ENCODE measurements around the gene NR4A3. TPM values are rescaled to one million over a fixed set of nuclear protein-coding genes. Genes with fewer than 3 reads are reported as not detected.

The NR4A3 gene
- total RNA-seq, 2 experiments from 2014 or later: 3.6 to 20.4 TPM

DNA sequence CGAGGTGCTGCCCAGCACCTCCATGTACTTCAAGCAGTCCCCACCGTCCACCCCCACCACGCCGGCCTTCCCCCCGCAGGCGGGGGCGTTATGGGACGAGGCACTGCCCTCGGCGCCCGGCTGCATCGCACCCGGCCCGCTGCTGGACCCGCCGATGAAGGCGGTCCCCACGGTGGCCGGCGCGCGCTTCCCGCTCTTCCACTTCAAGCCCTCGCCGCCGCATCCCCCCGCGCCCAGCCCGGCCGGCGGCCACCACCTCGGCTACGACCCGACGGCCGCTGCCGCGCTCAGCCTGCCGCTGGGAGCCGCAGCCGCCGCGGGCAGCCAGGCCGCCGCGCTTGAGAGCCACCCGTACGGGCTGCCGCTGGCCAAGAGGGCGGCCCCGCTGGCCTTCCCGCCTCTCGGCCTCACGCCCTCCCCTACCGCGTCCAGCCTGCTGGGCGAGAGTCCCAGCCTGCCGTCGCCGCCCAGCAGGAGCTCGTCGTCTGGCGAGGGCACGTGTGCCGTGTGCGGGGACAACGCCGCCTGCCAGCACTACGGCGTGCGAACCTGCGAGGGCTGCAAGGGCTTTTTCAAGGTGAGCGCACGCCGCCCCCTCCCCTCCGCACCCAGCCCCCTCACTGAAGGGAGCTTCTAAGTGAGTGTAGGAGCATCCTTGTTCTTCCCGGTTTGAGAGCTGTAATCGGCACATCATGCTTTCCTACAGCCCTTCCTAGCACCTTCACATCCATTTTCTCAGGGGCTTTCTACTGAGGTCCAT lies 6.9 kb downstream of the NR4A3 start:
- Mint-ChIP-seq H3K4me1 (peaks cover 39% of the 10 kb centered on the region), H3K27ac (no peak overlapping the region), H3K9me3 (ENCODE audit: low read depth) (no peaks in the 10 kb centered on the region), H3K36me3 (peaks cover 17% of the 10 kb centered on the region), H3K4me3 (no peak overlapping the region), H3K27me3 (peaks cover 25% of the 10 kb centered on the region)
- ATAC-seq: no peak
- CTCF ChIA-PET: interaction anchor here (1.1 to 1.6 kb wide), 5 partner anchors 9 to 182 kb away, joined by 3 to 4 read pairs (median 4); no protein-coding TSS in a partner anchor
- no peak for DNase-seq

DNA sequence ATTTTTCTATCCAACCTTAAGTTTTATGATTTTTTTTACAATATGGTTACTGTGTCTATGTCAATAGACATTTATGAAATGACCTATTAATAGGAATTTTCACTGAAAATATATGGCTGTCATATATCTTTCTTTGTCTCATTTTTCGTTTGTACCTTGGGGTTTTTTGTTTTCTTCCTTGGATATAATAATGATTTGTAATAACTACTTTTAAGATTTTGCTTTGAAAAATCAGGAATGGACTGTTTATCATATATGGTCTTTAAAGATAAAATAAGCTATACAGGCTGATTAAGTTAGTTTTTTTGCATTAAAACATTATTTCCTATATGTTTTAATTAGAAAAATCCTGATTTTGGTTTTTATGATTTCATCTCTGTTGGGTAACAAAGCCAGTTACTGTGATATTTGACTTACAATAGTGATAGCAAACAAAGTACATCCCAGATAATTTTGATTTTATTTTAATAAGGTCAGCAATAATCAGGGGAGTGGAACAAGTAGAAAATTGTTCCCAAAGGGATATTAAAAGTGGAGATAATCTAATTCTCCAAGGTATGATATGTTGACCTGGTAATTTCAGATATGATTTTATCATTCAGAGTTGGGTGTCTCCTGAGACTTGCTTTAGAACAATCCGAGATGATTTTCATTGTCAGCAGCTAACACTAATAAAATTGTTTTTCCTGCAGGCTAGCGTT lies 10.3 kb downstream of the NR4A3 start:
- Mint-ChIP-seq H3K4me1 (peaks cover 16% of the 10 kb centered on the region), H3K27me3 (peaks cover 6% of the 10 kb centered on the region), H3K27ac (no peak overlapping the region), H3K9me3 (ENCODE audit: low read depth) (no peaks in the 10 kb centered on the region), H3K4me3 (no peak overlapping the region), H3K36me3 (peaks cover 23% of the 10 kb centered on the region)
- no peak for ATAC-seq
- DNase-seq: no peak
- CTCF ChIA-PET: no interaction called here

DNA sequence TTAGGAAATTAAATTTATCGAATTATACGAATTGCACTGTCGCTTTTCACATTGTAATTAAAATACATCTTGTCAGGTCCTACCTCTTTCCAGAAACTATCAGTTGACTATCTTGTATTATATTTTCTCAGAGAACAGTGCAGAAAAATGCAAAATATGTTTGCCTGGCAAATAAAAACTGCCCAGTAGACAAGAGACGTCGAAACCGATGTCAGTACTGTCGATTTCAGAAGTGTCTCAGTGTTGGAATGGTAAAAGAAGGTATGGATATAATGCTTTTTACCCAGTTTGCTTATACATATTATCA lies 10.8 kb downstream of the NR4A3 start:
- Mint-ChIP-seq H3K4me1 (peaks cover 12% of the 10 kb centered on the region), H3K9me3 (ENCODE audit: low read depth) (no peaks in the 10 kb centered on the region), H3K36me3 (peaks cover 23% of the 10 kb centered on the region), H3K27ac (no peak overlapping the region), H3K27me3 (peaks cover 6% of the 10 kb centered on the region), H3K4me3 (no peak overlapping the region)
- DNase-seq (no peak), ATAC-seq (no peak)
- CTCF ChIA-PET: no interaction called here

DNA sequence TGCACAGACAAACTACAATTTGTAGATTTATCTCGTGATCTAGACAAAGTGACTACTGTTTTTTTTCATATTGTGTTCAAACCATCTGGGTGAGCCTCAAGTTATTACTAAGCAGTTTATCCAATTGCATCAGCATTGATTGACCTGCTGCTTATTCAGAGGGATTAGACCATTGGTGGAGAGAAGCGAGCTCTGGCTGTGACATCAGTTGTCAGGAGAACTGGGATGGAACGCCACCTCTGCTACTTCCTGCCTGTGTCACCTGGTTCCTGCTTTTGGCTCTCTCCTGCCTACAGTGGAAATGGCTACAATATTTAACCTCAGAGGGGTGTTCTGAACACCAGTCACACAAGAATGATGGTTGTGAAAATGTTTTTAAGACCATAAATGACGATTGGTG lies 12.1 kb downstream of the NR4A3 start:
- no peak for ATAC-seq
- Mint-ChIP-seq H3K27me3 (no peaks in the 10 kb centered on the region), H3K4me3 (no peak overlapping the region), H3K36me3 (peaks cover 18% of the 10 kb centered on the region), H3K4me1 (peaks cover 9% of the 10 kb centered on the region), H3K27ac (no peak overlapping the region), H3K9me3 (ENCODE audit: low read depth) (no peaks in the 10 kb centered on the region)
- CTCF ChIA-PET: interaction anchor here (4.1 kb wide), 1 partner anchor 9 kb away, joined by 13 read pairs; no protein-coding TSS in a partner anchor
- no peak for DNase-seq

DNA sequence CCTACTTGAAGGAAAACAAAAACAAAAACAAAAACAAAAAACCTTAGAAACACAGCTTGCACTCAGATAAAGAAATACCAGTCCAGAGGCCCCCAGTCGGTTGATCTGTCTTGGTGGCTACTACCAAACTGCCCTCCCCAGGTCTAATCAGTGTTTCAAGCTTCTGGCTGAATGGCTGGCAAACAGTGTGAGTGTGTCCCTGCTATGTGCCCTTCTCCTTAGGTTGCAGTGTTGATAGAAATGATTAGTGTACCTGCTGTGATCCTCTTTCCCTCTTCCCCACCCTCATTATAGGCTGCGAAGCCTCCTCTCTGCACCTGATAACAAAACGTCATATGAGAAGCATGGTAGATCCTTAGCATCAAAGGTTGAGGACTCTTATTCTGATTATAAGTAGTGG lies 12.8 kb downstream of the NR4A3 start:
- CTCF ChIA-PET: interaction anchor here (4.1 kb wide), 1 partner anchor 10 kb away, joined by 13 read pairs; no protein-coding TSS in a partner anchor
- H3K27me3 Mint-ChIP-seq: no peaks in the 10 kb centered on the region
- peaks cover 5% of the 10 kb centered on the region for H3K4me1 Mint-ChIP-seq
- ATAC-seq (no peak), DNase-seq (no peak)
- no peak overlapping the region for H3K27ac Mint-ChIP-seq
- peaks cover 13% of the 10 kb centered on the region for H3K36me3 Mint-ChIP-seq
- H3K9me3 Mint-ChIP-seq (ENCODE audit: low read depth): no peaks in the 10 kb centered on the region
- no peak overlapping the region for H3K4me3 Mint-ChIP-seq

DNA sequence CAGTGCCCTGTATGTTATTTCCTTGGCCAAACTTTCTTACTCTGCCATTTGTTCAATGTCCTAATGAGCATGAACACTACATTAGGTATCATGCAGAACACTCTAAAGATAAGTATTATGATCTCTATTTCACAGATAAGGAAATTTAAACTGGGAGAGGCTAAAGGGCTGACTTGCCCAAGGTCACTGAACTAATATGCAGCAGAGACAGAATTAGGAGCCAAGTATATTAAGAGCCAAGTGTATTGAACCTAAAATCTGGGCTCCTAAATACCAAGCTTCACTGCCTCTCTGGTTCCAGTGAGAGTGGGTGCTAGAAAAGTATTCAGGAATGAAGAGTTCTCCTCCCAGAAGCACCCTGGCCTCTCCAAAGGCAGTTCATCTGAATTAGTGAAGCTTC lies 13.5 kb downstream of the NR4A3 start:
- Mint-ChIP-seq H3K9me3 (ENCODE audit: low read depth) (no peaks in the 10 kb centered on the region), H3K4me1 (peaks cover 5% of the 10 kb centered on the region), H3K27ac (no peak overlapping the region), H3K27me3 (no peaks in the 10 kb centered on the region), H3K4me3 (no peak overlapping the region), H3K36me3 (peaks cover 10% of the 10 kb centered on the region)
- ATAC-seq (no peak), DNase-seq (no peak)
- CTCF ChIA-PET: interaction anchor here (4.1 kb wide), 1 partner anchor 10 kb away, joined by 13 read pairs; no protein-coding TSS in a partner anchor

DNA sequence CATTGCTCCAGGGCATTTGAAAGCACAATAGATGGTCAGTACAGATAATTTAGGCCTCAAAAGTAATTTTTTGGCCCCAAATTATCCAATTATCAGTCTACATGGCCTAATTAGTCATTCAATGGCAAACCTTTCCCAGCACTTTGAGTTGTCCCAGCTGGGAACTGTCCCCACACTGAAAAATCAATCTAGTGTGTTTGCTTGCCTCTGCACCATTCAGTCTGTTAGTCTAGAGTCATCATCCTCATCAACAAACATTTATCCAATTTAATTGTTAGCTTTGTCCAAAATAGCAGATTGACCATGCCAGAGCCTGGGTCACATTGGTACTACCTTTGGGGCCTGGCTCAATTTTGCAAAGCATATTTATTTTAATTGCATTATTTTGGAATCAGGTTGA lies 13.9 kb downstream of the NR4A3 start:
- Mint-ChIP-seq H3K27ac (no peak overlapping the region), H3K9me3 (ENCODE audit: low read depth) (no peaks in the 10 kb centered on the region), H3K27me3 (no peaks in the 10 kb centered on the region), H3K4me3 (no peak overlapping the region), H3K4me1 (peaks cover 5% of the 10 kb centered on the region), H3K36me3 (peaks cover 10% of the 10 kb centered on the region)
- CTCF ChIA-PET: interaction anchor here (4.1 kb wide), 1 partner anchor 11 kb away, joined by 13 read pairs; no protein-coding TSS in a partner anchor
- ATAC-seq (no peak), DNase-seq (no peak)

DNA sequence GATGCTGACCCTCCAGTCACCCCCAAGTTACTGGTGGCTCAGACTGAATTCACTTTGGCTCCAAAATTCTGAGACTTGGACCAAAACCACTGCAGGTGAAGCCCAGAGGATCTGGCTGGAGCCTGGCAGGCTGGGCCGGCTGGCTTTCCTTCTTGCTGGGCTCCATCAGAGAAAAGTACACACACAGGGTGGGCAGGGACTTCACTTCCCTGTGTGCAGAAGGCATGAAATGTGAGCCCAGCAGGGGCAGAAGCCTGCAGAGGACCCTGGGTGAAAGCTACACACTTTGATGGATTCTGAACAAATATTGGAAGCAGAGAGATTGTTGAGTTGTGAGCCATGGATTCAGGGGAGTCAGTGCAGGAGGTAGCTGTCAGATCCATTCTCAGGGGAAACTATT lies 18.4 kb downstream of the NR4A3 start:
- peaks cover 3% of the 10 kb centered on the region for H3K4me1 Mint-ChIP-seq
- CTCF ChIA-PET: interaction anchor here (1.2 kb wide), 1 partner anchor 15 kb away, joined by 4 read pairs; no protein-coding TSS in a partner anchor
- no peak overlapping the region for H3K27ac Mint-ChIP-seq
- ATAC-seq (no peak), DNase-seq (no peak)
- peaks cover 5% of the 10 kb centered on the region for H3K36me3 Mint-ChIP-seq
- H3K9me3 Mint-ChIP-seq (ENCODE audit: low read depth): no peaks in the 10 kb centered on the region
- H3K4me3 Mint-ChIP-seq: no peak overlapping the region
- no peaks in the 10 kb centered on the region for H3K27me3 Mint-ChIP-seq

DNA sequence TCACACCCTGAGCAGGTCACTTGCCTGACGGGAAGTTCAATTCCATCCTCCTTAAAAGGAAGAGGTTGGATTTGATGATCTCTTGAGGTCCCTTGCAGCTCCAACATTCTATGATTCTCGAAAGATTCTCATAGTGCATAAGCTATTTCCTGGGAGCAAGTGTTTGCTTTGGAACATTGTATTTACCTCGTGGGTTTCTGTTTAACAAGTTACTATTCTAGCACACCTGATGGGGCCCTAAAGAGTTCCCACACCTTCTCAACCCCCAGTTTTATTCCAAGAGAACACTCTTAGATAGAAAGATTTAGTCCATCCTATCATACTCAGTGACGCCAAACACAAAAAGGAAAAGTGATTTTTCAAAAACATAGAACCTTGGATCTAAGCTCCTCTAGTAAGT lies 23.4 kb downstream of the NR4A3 start:
- no peaks in the 10 kb centered on the region for H3K9me3 Mint-ChIP-seq (ENCODE audit: low read depth)

DNA sequence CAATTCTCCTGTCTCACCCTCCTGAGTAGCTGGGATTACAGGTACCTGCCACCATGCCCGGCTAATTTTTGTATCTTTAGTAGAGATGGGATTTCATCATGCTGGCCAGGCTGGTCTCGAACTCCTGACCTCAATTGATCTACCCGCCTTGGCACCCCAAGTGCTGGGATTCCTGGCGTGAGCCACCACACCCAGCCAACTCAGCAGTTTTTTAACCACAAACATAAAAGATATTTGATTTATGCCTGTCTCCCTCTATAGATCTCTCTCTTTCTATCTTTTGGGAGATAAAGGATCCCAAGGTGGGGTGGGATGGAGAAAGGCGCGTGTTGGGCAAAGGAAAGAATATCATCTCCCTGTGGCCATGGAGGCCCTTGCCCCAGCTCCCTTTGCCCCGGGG lies 26.8 kb downstream of the NR4A3 start:
- H3K27me3 Mint-ChIP-seq: no peaks in the 10 kb centered on the region
- peaks cover 40% of the 10 kb centered on the region for H3K4me1 Mint-ChIP-seq
- no peak overlapping the region for H3K27ac Mint-ChIP-seq
- H3K4me3 Mint-ChIP-seq: no peak overlapping the region
- peaks cover 4% of the 10 kb centered on the region for H3K9me3 Mint-ChIP-seq (ENCODE audit: low read depth)
- DNase-seq: no peak
- CTCF ChIA-PET: interaction anchor here (0.9 kb wide), 1 partner anchor 23 kb away, joined by 3 read pairs; no protein-coding TSS in a partner anchor
- H3K36me3 Mint-ChIP-seq: peaks cover 42% of the 10 kb centered on the region
- no peak for ATAC-seq

More for the DNA sequence above, 23.4 kb downstream of the NR4A3 start:
- no peak overlapping the region for H3K27ac Mint-ChIP-seq
- ATAC-seq (no peak), DNase-seq (no peak)
- H3K4me3 Mint-ChIP-seq: no peak overlapping the region
- peaks cover 31% of the 10 kb centered on the region for H3K36me3 Mint-ChIP-seq
- no peaks in the 10 kb centered on the region for H3K27me3 Mint-ChIP-seq
- peaks cover 13% of the 10 kb centered on the region for H3K4me1 Mint-ChIP-seq
- CTCF ChIA-PET: interaction anchor here (1.4 kb wide), 1 partner anchor 61 kb away, joined by 4 read pairs; the partner anchor contains the start of gene STX17

DNA sequence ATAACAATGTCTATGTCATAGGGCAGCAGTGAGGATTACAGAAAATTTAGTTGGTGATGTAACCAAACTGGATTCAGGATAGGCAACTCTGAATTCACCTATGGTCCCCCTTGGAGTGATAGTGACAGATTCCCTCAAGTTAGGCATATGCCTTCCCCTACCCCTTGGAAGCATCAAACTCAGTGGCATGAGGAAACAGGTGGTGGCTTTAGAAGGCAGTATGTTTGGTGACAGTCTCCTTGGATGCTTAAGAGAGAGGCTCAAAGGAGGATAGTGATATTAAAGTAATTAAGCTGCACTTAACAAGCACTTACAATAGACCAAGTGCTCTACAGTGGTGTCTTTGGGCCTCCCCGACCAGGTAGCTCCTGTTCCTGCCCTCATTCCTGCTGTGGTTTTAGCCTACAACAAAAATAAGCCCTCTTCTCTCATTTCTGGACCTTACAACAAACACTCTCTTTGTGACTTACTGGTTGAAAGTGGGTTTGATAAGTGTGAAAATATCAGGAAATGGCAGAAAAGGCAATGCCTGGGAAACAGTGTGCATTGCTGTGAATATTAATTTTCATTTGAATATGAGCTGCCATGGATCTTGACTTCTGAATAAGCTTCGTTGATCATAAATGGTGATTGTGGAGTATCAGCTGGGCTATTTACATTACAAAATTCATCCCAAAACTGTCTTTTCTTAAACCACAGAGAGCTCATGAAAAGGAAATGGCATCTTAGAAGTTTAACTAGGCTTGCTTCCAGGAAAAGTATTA lies 29.2 kb downstream of the NR4A3 start:
- ATAC-seq (peak; percentile 37), DNase-seq (no peak)
- peaks cover 48% of the 10 kb centered on the region for H3K4me1 Mint-ChIP-seq
- H3K4me3 Mint-ChIP-seq: peak overlapping the region; percentile 23
- peaks cover 4% of the 10 kb centered on the region for H3K9me3 Mint-ChIP-seq (ENCODE audit: low read depth)
- no peaks in the 10 kb centered on the region for H3K27me3 Mint-ChIP-seq
- CTCF ChIA-PET: interaction anchor here (1.2 to 1.3 kb wide), 3 partner anchors 13 to 26 kb away, joined by 4 to 7 read pairs (median 4); no protein-coding TSS in a partner anchor
- H3K27ac Mint-ChIP-seq: peak overlapping the region; percentile 79
- H3K36me3 Mint-ChIP-seq: peaks cover 43% of the 10 kb centered on the region

DNA sequence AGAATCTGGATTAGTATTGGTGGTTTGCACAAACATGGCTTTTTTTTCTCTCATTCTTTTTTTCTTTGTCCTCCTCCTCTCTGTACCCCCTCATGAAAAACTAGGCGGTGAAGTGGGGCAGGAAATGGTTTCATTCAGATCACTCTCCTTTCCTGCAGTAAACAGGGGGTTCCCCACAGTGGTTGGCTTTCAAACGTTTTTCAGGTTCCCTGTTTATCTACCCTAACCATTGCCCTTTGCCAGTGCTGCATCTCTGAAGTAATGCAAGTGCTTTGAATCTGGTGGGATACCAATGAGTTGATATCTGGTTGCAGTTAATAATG lies 29.8 kb downstream of the NR4A3 start:
- DNase-seq: peak; percentile 87
- CTCF ChIA-PET: interaction anchor here (1.2 to 1.3 kb wide), 3 partner anchors 14 to 27 kb away, joined by 4 to 7 read pairs (median 4); no protein-coding TSS in a partner anchor
- Mint-ChIP-seq H3K27ac (peak overlapping the region; percentile 79), H3K4me1 (peaks cover 48% of the 10 kb centered on the region), H3K4me3 (peak overlapping the region; percentile 23), H3K27me3 (no peaks in the 10 kb centered on the region), H3K36me3 (peaks cover 42% of the 10 kb centered on the region), H3K9me3 (ENCODE audit: low read depth) (peaks cover 4% of the 10 kb centered on the region)
- peak; percentile 96 for ATAC-seq

DNA sequence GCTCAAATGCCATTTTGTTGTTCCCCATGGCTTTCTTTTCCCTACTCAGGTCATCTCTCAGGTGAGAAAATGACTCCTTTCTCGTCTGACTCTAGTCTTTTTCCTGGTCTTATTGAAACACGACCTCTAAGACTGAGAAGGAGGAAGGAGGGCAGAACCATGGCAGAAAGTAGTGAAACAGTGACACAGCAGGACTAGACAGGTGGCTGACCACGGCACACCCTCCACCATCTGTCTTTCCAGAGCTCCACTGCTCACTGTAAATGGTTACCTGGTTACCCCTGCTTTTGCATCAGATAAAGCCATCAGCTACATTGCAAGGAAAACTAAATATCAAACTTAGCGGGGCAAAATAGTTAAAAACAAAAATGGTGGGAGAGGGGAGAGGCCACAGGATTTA lies 30.9 kb downstream of the NR4A3 start:
- Mint-ChIP-seq H3K4me3 (no peak overlapping the region), H3K27me3 (no peaks in the 10 kb centered on the region), H3K36me3 (peaks cover 39% of the 10 kb centered on the region), H3K27ac (peak overlapping the region; percentile 79), H3K9me3 (ENCODE audit: low read depth) (peaks cover 4% of the 10 kb centered on the region), H3K4me1 (peaks cover 48% of the 10 kb centered on the region)
- ATAC-seq (no peak), DNase-seq (no peak)
- CTCF ChIA-PET: interaction anchor here (1.2 kb wide), 1 partner anchor 15 kb away, joined by 3 read pairs; no protein-coding TSS in a partner anchor

All from activated CD8-positive, alpha-beta memory T cell treated with anti-CD3 and anti-CD28 coated beads, Interleukin-2, amount 10 ng/mL, durations not matched to agents 7 days and 5 days (primary cell).